ENCODE results near the gene RAB40AL. TPM values are rescaled to one million over a fixed set of nuclear protein-coding genes. Genes with fewer than 3 reads are reported as not detected.

Gene RAB40AL
- total and polyA plus RNA-seq, 2 donors (not counting 1 experiment from before 2014, with no cell fraction given) = 0.34 to 0.48 TPM

DNA sequence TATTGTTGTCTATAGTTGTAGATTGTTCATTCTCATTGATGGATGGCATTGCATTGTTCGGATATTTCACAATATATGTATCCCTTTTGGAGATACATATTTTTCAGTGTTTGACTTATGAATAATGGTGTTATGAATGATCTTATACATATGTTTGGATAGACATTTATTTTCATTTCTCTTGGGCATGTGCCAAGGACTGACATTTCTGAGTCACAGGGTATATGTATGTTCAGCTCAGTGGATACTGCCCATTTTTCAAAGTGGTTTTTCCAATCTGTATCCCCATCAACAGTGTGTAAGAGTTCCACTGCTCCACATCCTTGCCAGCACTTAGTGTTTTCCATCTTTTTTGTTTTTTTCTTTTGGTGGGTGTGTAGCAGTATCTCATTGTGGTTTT is 45.0 kb upstream of the RAB40AL start:
- no peaks in the 10 kb centered on the region for H3K79me2 ChIP-seq (ENCODE audit: control insufficient read depth, insufficient read depth, low read length)
- H4K20me1 ChIP-seq (ENCODE audit: control insufficient read depth, insufficient read depth, low read length, poor library complexity, severe bottlenecking) = no peaks in the 10 kb centered on the region
- no peak overlapping the region for H3K4me3 Mint-ChIP-seq
- no peaks in the 10 kb centered on the region for H3K4me1 Mint-ChIP-seq
- no peaks in the 10 kb centered on the region for H3K4me1 ChIP-seq (ENCODE audit: control insufficient read depth in 2 of 2, insufficient read depth in 2 of 2, low read length in 2 of 2)
- H3K9me3 ChIP-seq (ENCODE audit: control extremely low read depth in 1 of 3, control insufficient read depth in 2 of 3, insufficient read depth in 1 of 3, low read length in 2 of 3) = no peaks in the 10 kb centered on the region
- POLR2A ChIA-PET = no interaction called here
- no peak for DNase-seq
- H3K4me2 ChIP-seq (replicated peaks; ENCODE audit: low read depth, low read length, poor library complexity, severe bottlenecking) = no peak overlapping the region
- ATAC-seq (ENCODE audit: low read depth) = no peak
- intact Hi-C loops (cut with micrococcal nuclease) = no loop called here
- no peaks in the 10 kb centered on the region for H3K36me3 ChIP-seq (replicated peaks in 1 of 2; ENCODE audit: control extremely low read depth in 1 of 2, control insufficient read depth in 1 of 2, extremely low read depth in 1 of 2, insufficient read depth in 2 of 2, low read length in 1 of 2)
- CTCF ChIA-PET = no interaction called here
- H3K9ac ChIP-seq (ENCODE audit: low read length) = no peak overlapping the region
- TF ChIP-seq EZH2 (IDR thresholded peaks at IDR 0.05; ENCODE audit: borderline replicate concordance, insufficient read depth, low read depth, low read length, poor library complexity, severe bottlenecking) = no peak
- TF ChIP-seq, protein P1, sequence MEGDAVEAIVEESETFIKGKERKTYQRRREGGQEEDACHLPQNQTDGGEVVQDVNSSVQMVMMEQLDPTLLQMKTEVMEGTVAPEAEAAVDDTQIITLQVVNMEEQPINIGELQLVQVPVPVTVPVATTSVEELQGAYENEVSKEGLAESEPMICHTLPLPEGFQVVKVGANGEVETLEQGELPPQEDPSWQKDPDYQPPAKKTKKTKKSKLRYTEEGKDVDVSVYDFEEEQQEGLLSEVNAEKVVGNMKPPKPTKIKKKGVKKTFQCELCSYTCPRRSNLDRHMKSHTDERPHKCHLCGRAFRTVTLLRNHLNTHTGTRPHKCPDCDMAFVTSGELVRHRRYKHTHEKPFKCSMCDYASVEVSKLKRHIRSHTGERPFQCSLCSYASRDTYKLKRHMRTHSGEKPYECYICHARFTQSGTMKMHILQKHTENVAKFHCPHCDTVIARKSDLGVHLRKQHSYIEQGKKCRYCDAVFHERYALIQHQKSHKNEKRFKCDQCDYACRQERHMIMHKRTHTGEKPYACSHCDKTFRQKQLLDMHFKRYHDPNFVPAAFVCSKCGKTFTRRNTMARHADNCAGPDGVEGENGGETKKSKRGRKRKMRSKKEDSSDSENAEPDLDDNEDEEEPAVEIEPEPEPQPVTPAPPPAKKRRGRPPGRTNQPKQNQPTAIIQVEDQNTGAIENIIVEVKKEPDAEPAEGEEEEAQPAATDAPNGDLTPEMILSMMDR (IDR thresholded peaks at IDR 0.05) = no peak
- H3K27me3 ChIP-seq (replicated peaks in 1 of 4; ENCODE audit: control extremely low read depth in 1 of 4, control insufficient read depth in 3 of 4, insufficient read depth in 4 of 4, low read length in 3 of 4) = no peaks in the 10 kb centered on the region
- H3K27ac Mint-ChIP-seq = no peak overlapping the region
- H2AFZ ChIP-seq (ENCODE audit: insufficient read depth, low read depth, low read length, poor library complexity, severe bottlenecking) = no peak overlapping the region
- no CpG with 5 or more reads among the region's 1 CpG for WGBS (ENCODE audit: insufficient coverage)
- H3K9me3 Mint-ChIP-seq (ENCODE audit: insufficient read depth) = no peaks in the 10 kb centered on the region
- H3K27ac ChIP-seq (ENCODE audit: low read length in 2 of 2) = no peak overlapping the region
- no peaks in the 10 kb centered on the region for H3K27me3 Mint-ChIP-seq
- no peak overlapping the region for H3K4me3 ChIP-seq (ENCODE audit: control extremely low read depth in 1 of 5, extremely low read depth in 1 of 5, insufficient read depth in 1 of 5, low read depth in 2 of 5, low read length in 4 of 5)

DNA sequence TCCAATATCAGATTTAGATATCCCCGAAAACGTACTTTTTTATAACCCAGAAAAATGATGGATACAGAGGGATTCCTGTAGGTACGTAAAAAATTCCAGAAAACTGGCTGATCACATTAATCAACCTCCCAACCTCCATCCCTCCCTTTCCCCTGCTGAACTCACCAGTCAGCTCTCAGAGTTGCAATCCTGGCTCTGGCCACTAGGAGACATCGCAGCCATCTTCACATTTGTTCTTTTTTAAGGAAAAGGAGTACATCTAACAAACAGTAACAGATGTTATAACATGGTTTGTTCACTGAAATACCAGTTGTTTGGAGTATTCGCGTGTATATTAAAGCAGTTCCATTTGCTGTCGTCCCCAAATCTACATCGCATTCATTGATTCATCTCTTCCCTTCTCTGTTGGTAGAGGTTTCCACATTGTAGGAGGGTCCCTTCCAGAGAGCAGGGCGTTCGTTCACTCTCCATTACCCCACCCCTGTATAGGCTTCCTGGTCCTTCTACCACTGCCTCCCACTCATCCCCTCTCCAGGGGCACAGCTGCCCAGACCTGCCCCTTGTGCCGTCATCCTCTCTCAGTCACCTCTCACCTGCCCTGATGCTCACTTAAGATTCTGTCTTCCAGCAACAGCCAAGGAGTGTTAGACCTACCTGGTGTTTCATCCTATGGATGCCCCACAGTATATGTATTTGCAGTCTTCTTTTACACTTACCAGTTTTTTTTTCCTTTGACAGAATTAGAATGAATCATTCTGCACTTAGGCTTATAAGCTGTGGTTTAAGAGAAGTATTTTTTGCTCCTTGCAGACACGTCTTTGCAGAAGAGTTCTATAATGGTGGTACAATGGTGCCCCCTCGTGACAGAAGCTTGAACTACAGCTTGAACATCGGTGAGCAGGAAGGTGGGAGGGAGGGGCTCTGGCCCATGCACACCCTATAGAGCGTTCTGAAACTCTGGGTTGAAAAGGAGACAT is 36.8 kb upstream of the RAB40AL start:
- Histone ChIP-seq H3K4me3 (ENCODE audit: control extremely low read depth in 1 of 5, extremely low read depth in 1 of 5, insufficient read depth in 1 of 5, low read depth in 2 of 5, low read length in 4 of 5) (no peak overlapping the region), H2AFZ (ENCODE audit: insufficient read depth, low read depth, low read length, poor library complexity, severe bottlenecking) (no peak overlapping the region), H3K27me3 (replicated peaks in 1 of 4; ENCODE audit: control extremely low read depth in 1 of 4, control insufficient read depth in 3 of 4, insufficient read depth in 4 of 4, low read length in 3 of 4) (no peaks in the 10 kb centered on the region), H3K4me1 (ENCODE audit: control insufficient read depth in 2 of 2, insufficient read depth in 2 of 2, low read length in 2 of 2) (peaks cover 0 to 3% of the 10 kb centered on the region in 2 donors), H3K36me3 (replicated peaks in 1 of 2; ENCODE audit: control extremely low read depth in 1 of 2, control insufficient read depth in 1 of 2, extremely low read depth in 1 of 2, insufficient read depth in 2 of 2, low read length in 1 of 2) (no peaks in the 10 kb centered on the region), H3K27ac (ENCODE audit: low read length in 2 of 2) (no peak overlapping the region), H3K9ac (ENCODE audit: low read length) (no peak overlapping the region), H3K4me2 (replicated peaks; ENCODE audit: low read depth, low read length, poor library complexity, severe bottlenecking) (peak overlapping the region; percentile 10), H4K20me1 (ENCODE audit: control insufficient read depth, insufficient read depth, low read length, poor library complexity, severe bottlenecking) (no peaks in the 10 kb centered on the region), H3K9me3 (ENCODE audit: control extremely low read depth in 1 of 3, control insufficient read depth in 2 of 3, insufficient read depth in 1 of 3, low read length in 2 of 3) (no peaks in the 10 kb centered on the region), H3K79me2 (ENCODE audit: control insufficient read depth, insufficient read depth, low read length) (no peaks in the 10 kb centered on the region)
- Mint-ChIP-seq H3K4me3 (no peak overlapping the region), H3K27me3 (no peaks in the 10 kb centered on the region), H3K27ac (no peak overlapping the region), H3K4me1 (peaks cover 4% of the 10 kb centered on the region), H3K9me3 (ENCODE audit: insufficient read depth) (no peaks in the 10 kb centered on the region)
- ChIA-PET POLR2A (no interaction called here), CTCF (interaction anchor here (0.6 to 2.4 kb wide), 7 partner anchors 50 to 832 kb away, joined by 3 to 18 read pairs (median 3); no protein-coding TSS in a partner anchor)
- DNase-seq (peak; percentile 69), ATAC-seq (ENCODE audit: low read depth) (peak; percentile 63)
- WGBS (ENCODE audit: insufficient coverage) = 40% methylated on average over 1 of the region's 15 CpGs
- intact Hi-C loops (cut with micrococcal nuclease) = no loop called here
- TF ChIP-seq, protein P1 (IDR thresholded peaks at IDR 0.05) = peak; percentile 66
- no peak for TF ChIP-seq EZH2 (IDR thresholded peaks at IDR 0.05; ENCODE audit: borderline replicate concordance, insufficient read depth, low read depth, low read length, poor library complexity, severe bottlenecking)

All from B cell (primary cell).